Heart left ventricle (tissue), 16 donors: ENCODE results near the gene DSG2. TPM values are rescaled to one million over a fixed set of nuclear protein-coding genes. Genes with fewer than 3 reads are reported as not detected.

ENCODE experiments used
- ATAC-seq, 4 donors: fragments of 200-7000 bp; cut with Tn5 transposase; one replicate each; pipeline ENCODE4 v1.9.1; 2020 to 2022; ENCODE audit warnings: moderate library complexity in 4 of 4, mild to moderate bottlenecking in 3 of 4, moderate number of reproducible peaks in 1 of 4
- DNase-seq, 5 donors: peaks; one replicate each; pipeline ENCODE4 v3.0.0-alpha.2; 2020
- H3K27ac ChIP-seq, 12 donors: fragments of 200-600 bp; sonication (generic) in 4 of 12; one replicate each; pipeline versions ENCODE4 v1.5.0 to v1.8.0; 2016 to 2022; ENCODE audit warnings: mild to moderate bottlenecking in 2 of 12
- H3K27me3 ChIP-seq, 9 donors: fragments of 200-600 bp; sonication (generic) in 2 of 9; one replicate each; pipeline versions ENCODE4 v1.5.1 to v1.8.0; 2016 to 2022; ENCODE audit warnings: mild to moderate bottlenecking in 3 of 9
- H3K36me3 ChIP-seq, 9 donors: fragments of 200-600 bp; sonication (generic) in 2 of 9; one replicate each; pipeline versions ENCODE4 v1.5.0 to v1.8.0; 2018 to 2022; ENCODE audit warnings: mild to moderate bottlenecking in 2 of 9
- H3K4me1 ChIP-seq, 12 donors: fragments of 200-600 bp; sonication (generic) in 4 of 12; one replicate each; pipeline versions ENCODE4 v1.5.0 to v1.8.0; 2016 to 2022; ENCODE audit warnings: mild to moderate bottlenecking in 3 of 12
- H3K4me3 ChIP-seq, 12 donors: fragments of 200-600 bp; sonication (generic) in 4 of 12; one replicate each; pipeline versions ENCODE4 v1.5.0 to v1.8.0; 2017 to 2022; ENCODE audit warnings: mild to moderate bottlenecking in 9 of 12, moderate library complexity in 4 of 12
- H3K9me3 ChIP-seq, 12 donors: fragments of 200-600 bp; sonication (generic) in 4 of 12; one replicate each; pipeline versions ENCODE4 v1.5.0 to v1.8.0; 2016 to 2022; ENCODE audit warnings: mild to moderate bottlenecking in 1 of 12
- POLR2A ChIP-seq, 2 donors: fragments of 450-650 bp; IDR thresholded peaks; one replicate each; pipeline ENCODE4 v1.6.1; 2017; ENCODE audit warnings: antibody characterized with exemption in 2 of 2, mild to moderate bottlenecking in 2 of 2, moderate library complexity in 2 of 2
- WGBS, 4 donors: extraction: QIAGEN DNeasy Blood & Tissue Kit in 2 of 4; methylation state at CpG; one replicate each; pipeline versions ENCODE4 v1.1.5 to v1.1.7; 2013 to 2018; 5-methylcytosine and 5-hydroxymethylcytosine counted together
- intact Hi-C, 10 donors: fragments of 100-400 bp; cut with DNase I; formaldehyde crosslinking; loops; one replicate each; pipeline versions ENCODE4 v1.11.1 to v1.14.2; 2022
- polyA plus RNA-seq, 2 donors: library from polyadenylated mRNA; stranded (reverse); fragments of 200-250 nt; gene quantifications; one replicate each; pipeline ENCODE4 v1.2.3, GENCODE V29; 2013
- total RNA-seq, 9 donors: library from RNA; depleted of rRNA in 2 of 9; stranded (reverse); fragments of >200 nt in 2 of 9; fragmentation: NEBNext Ultra II Directional in 3 of 9; extraction: Animal tissue kit (Norgen Biotek cat#: 25700) in 3 of 9; gene quantifications; one replicate each; pipeline versions ENCODE4 v1.1.0 to v1.2.4, GENCODE V29; 2016 to 2023
- TF ChIP-seq, protein P1 (sequence below), 12 donors: fragments of 200-600 bp; sonication (generic) in 4 of 12; IDR thresholded peaks; one replicate each; pipeline versions ENCODE4 v1.5.0 to v1.8.0; 2018 to 2022; ENCODE audit warnings: antibody characterized with exemption in 12 of 12, mild to moderate bottlenecking in 5 of 12
- donor health status: ischemic (EF 13 %, LVEDD 7.1; RV severe dilation, severe dysfunction).
- donor health status: healthy with polysubstance abuse.
- donor health status: DM: no; HTN: yes; CAD: no.
- donor health status: DM: no; HTN: no; CAD: no.
- donor health status: ischemic (EF 25% LVEDD 6.9; RV normal size, moderate dysfunction).
- donor health status: ischemic (EF 25% LVEDD 5.7; RV mildly dilated, moderate dysfunction).
- donor health status: healthy.
- donor health status: DM: yes; HTN: yes; CAD: no.
- donor health status: ischemic (EF 35%, LVEDD 5.7; RV mildly dilated, moderate dysfunction).
- donor health status: nonischemic (EF 11% LVEDD 7.7; RV severe dilation, severe dysfunction).
- donor health status: DM: yes; HTN: yes; CAD: no.
- donor health status: PGD.
- donor health status: ischemic (EF 29% LVEDD 5.4; RV normal size, mild dysfunction).
- donor health status: nonischemic (EF 23%, LVEDD 6.1; RV moderate dilation, normal function).

DSG2 gene
- total and polyA plus RNA-seq, 11 donors: 10.1 to 54.4 (median 41.0) TPM

DNA sequence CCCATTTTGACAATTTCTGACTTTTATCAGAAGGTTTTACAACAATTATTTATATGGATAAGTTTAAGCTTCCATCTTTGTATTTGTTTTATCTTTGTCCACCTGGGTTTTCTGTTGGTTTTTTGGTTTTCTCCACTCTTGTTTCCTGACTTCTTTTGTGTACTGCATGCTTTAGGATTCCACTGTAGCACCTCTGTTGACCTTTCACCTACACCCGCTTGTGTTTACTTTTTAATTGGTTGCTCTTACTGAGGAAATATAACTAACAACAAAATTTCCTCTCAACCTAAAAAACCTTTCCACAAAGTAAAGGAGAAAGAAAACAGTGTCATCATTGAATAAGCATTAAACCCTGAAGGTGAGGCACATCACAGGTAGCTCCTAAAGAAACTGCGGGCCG, 53.9 kb downstream of the DSG2 start:
- 83 to 96% (median 92%) methylated on average over 3 of the region's 3 CpGs for WGBS, 4 donors
- H3K9me3 ChIP-seq: no peaks in the 10 kb centered on the region
- TF ChIP-seq, protein P1, sequence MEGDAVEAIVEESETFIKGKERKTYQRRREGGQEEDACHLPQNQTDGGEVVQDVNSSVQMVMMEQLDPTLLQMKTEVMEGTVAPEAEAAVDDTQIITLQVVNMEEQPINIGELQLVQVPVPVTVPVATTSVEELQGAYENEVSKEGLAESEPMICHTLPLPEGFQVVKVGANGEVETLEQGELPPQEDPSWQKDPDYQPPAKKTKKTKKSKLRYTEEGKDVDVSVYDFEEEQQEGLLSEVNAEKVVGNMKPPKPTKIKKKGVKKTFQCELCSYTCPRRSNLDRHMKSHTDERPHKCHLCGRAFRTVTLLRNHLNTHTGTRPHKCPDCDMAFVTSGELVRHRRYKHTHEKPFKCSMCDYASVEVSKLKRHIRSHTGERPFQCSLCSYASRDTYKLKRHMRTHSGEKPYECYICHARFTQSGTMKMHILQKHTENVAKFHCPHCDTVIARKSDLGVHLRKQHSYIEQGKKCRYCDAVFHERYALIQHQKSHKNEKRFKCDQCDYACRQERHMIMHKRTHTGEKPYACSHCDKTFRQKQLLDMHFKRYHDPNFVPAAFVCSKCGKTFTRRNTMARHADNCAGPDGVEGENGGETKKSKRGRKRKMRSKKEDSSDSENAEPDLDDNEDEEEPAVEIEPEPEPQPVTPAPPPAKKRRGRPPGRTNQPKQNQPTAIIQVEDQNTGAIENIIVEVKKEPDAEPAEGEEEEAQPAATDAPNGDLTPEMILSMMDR (IDR thresholded peaks at IDR 0.05): no peak
- TF ChIP-seq POLR2A (IDR thresholded peaks at IDR 0.05): no peak
- peaks cover 0 to 3% (median 0%) of the 10 kb centered on the region in 9 donors for H3K36me3 ChIP-seq
- no peaks in the 10 kb centered on the region for H3K4me1 ChIP-seq
- intact Hi-C loops: loop anchor here in 5 of 10 donors (10.0 kb wide), 3 partner anchors 63 to 423 kb away; no protein-coding TSS in a partner anchor
- no peak overlapping the region for H3K4me3 ChIP-seq
- H3K27ac ChIP-seq: no peak overlapping the region
- ATAC-seq: no peak
- DNase-seq: no peak
- peaks cover 0 to 4% (median 0%) of the 10 kb centered on the region in 9 donors for H3K27me3 ChIP-seq

DNA sequence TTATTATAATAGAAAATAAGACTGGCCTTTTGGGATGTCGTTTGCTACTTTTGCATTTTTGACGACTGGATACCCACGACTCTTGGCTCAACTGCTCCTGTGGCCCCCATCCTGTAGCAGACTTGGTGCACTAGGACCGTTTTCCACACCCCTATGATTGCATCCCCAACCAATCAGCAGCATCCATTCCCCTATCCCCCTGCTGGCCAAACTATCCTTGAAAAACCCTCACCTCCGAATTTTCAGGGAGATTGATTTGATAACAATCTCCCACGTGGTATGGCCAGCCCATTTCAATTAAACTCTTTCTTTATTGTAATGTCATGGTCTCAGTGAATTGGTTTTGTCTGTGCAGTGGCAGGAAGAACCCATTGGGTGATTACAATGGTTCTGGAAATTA, 55.8 kb downstream of the DSG2 start:
- TF ChIP-seq, protein P1 (IDR thresholded peaks at IDR 0.05): no peak
- no peak for TF ChIP-seq POLR2A (IDR thresholded peaks at IDR 0.05)
- ATAC-seq (no peak), DNase-seq (no peak)
- Histone ChIP-seq H3K27me3 (peaks cover 0 to 6% (median 0%) of the 10 kb centered on the region in 9 donors), H3K36me3 (no peaks in the 10 kb centered on the region), H3K4me1 (no peaks in the 10 kb centered on the region), H3K9me3 (no peaks in the 10 kb centered on the region), H3K4me3 (no peak overlapping the region), H3K27ac (no peak overlapping the region)
- intact Hi-C loops: loop anchor here in 7 of 10 donors (2.0 to 10.0 kb wide), 5 partner anchors 61 to 421 kb away; no protein-coding TSS in a partner anchor
- WGBS, 4 donors: 30 to 49% (median 44%) methylated on average over 6 of the region's 6 CpGs

DNA sequence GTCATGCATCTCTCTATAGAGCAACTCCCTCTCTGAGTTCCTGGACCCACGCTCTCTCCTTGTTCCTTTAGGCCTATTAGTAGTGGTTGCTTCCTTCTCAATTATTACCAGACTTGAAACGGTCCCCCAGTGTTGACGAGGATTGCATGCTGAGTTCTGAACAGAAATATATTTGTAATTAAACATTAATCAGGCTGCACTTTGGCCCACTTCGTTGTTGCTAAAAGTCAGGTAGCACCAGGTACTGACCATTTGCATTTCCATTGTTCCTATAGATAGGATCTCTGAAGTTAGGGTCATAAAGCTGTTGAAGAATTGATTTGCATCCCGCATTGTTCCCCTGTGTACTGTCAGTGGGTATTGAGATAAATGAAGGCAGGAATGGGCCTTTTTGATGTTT, 56.8 kb downstream of the DSG2 start:
- no peaks in the 10 kb centered on the region for H3K36me3 ChIP-seq
- H3K27me3 ChIP-seq: peaks cover 0 to 8% (median 0%) of the 10 kb centered on the region in 9 donors
- intact Hi-C loops: loop anchor here in 9 of 10 donors (2.0 to 10.0 kb wide), 8 partner anchors 60 to 420 kb away; no protein-coding TSS in a partner anchor
- H3K27ac ChIP-seq: no peak overlapping the region
- H3K4me1 ChIP-seq: no peaks in the 10 kb centered on the region
- 80 to 87% (median 82%) methylated on average over 5 of the region's 5 CpGs for WGBS, 4 donors
- DNase-seq (no peak), ATAC-seq (no peak)
- H3K4me3 ChIP-seq: no peak overlapping the region
- no peaks in the 10 kb centered on the region for H3K9me3 ChIP-seq
- TF ChIP-seq, protein P1 (IDR thresholded peaks at IDR 0.05): no peak
- TF ChIP-seq POLR2A (IDR thresholded peaks at IDR 0.05): no peak

DNA sequence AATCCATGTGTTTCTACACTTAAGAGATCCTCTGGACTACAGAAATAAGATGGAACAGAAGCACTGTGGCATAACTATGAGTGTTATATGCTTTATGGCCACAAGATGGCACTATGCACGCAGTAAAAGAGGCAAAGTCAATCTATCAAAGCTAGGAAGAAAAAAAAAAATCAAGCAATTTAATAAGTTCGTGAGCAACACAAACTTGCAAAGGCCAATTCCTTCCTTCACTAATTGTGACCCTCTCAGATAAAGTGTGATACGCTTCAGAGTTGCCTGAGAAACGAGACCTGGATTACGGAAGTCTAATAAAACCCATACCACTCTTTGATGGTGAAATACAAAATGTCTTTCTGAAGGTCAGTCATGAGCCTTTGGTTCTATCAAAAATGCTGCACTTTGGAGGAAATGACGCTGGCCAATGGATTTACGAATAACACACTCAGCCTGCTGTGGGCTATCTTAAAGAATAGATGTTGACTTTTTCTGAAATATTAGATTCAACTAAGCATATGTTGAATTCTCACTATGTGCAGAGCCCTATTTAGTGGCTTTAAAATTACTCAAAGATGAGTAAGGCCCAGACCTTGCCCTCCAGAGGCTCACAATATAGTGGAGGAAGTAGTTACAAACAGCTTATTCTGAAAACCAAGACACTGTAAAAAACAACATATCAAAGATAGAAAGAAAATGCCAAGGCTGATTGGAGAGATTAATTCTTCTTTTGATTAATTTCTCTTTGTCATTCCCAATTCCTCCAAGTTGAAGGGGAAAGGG, 58.2 kb downstream of the DSG2 start:
- H3K27ac ChIP-seq: no peak overlapping the region
- TF ChIP-seq POLR2A (IDR thresholded peaks at IDR 0.05): no peak
- TF ChIP-seq, protein P1 (IDR thresholded peaks at IDR 0.05): peak; percentile 78 to 90 (median 82)
- H3K4me1 ChIP-seq: no peaks in the 10 kb centered on the region
- no peaks in the 10 kb centered on the region for H3K36me3 ChIP-seq
- DNase-seq: peak in 1 of 5 donors; percentile 12
- WGBS, 4 donors: 18 to 25% (median 19%) methylated on average over 7 of the region's 7 CpGs
- peaks cover 0 to 12% (median 0%) of the 10 kb centered on the region in 9 donors for H3K27me3 ChIP-seq
- peak in 3 of 4 donors; percentile 51 to 73 (median 63) for ATAC-seq
- intact Hi-C loops: loop anchor here (1.0 to 10.0 kb wide), 12 partner anchors 59 to 421 kb away; no protein-coding TSS in a partner anchor
- no peaks in the 10 kb centered on the region for H3K9me3 ChIP-seq
- peak overlapping the region in 1 of 12 donors; percentile 21 for H3K4me3 ChIP-seq
